SK-N-SH (cell line): ENCODE data around the gene IPO4. TPM values are rescaled to one million over a fixed set of nuclear protein-coding genes. Genes with fewer than 3 reads are reported as not detected.
A peak's percentile ranks its signal among the peaks of the same experiment; 100 is the strongest.

ENCODE experiments used
- CTCF ChIA-PET: fragments of 300-600, 350-600 bp; formaldehyde crosslinking; extraction: SDS; loops from one replicate; lab custom pipeline; 2021; lab: Yijun Ruan, JAX
- POLR2A ChIA-PET: fragments of 350-600 bp; sonication (Branson Sonifier 250); formaldehyde crosslinking; extraction: SDS; loops from one replicate; lab custom pipeline; 2020; ENCODE audit warnings: antibody characterized with exemption, inconsistent platforms; lab: Yijun Ruan, JAX
- DNase-seq: peaks from one replicate; pipeline ENCODE4 v3.0.0; 2012
- H2AFZ ChIP-seq: fragments of 200-600 bp; sonication (generic); 2 replicates; pipeline ENCODE4 v1.8.1; 2016; ENCODE audit warnings: antibody characterized with exemption, mild to moderate bottlenecking, low read depth
- H3F3A ChIP-seq: fragments of 200-600 bp; sonication (generic); replicated peaks from 2 replicates; pipeline ENCODE3; 2016; ENCODE audit warnings: antibody characterized with exemption, mild to moderate bottlenecking; ENCODE audit not compliant: insufficient read depth
- H3K27ac ChIP-seq, 2 experiments: fragments of 200-500 bp in 1 of 2; fragments of 200-600 bp in 1 of 2; sonication (Bioruptor generic) in 1 of 2; sonication (generic), shearing (Covaris generic) in 1 of 2; 2 replicates each; pipeline versions ENCODE4 v1.5.1 to v1.6.1; 2014 to 2016; ENCODE audit warnings: low read depth in 2 of 2, inconsistent platforms in 1 of 2, low read length in 1 of 2, mild to moderate bottlenecking in 1 of 2, mixed read lengths in 1 of 2
- H3K27me3 ChIP-seq: fragments of 200-600 bp; sonication (generic), shearing (Covaris generic); 2 replicates; pipeline ENCODE4 v1.6.1; 2016; ENCODE audit warnings: mixed run types; ENCODE audit not compliant: insufficient read depth
- H3K36me3 ChIP-seq, 2 experiments: fragments of 200-500 bp in 1 of 2; fragments of 200-600 bp in 1 of 2; sonication (Bioruptor generic) in 1 of 2; sonication (generic) in 1 of 2; replicated peaks in 1 of 2; 2 replicates each; pipeline versions ENCODE3 to v1.5.1; 2014 to 2016; ENCODE audit warnings: low read length in 1 of 2, mild to moderate bottlenecking in 1 of 2; ENCODE audit not compliant: insufficient read depth in 2 of 2, control insufficient read depth in 1 of 2
- H3K4me1 ChIP-seq, 2 experiments: fragments of 200-500 bp in 1 of 2; fragments of 200-600 bp in 1 of 2; sonication (Bioruptor generic) in 1 of 2; sonication (generic), shearing (Covaris generic) in 1 of 2; 2 replicates each; pipeline versions ENCODE4 v1.5.1 to v1.6.1; 2014 to 2016; ENCODE audit warnings: low read depth in 1 of 2, low read length in 1 of 2, mixed run types in 1 of 2; ENCODE audit not compliant: insufficient read depth in 2 of 2, control insufficient read depth in 1 of 2
- H3K4me2 ChIP-seq: fragments of 200-600 bp; sonication (generic), shearing (Covaris generic); 2 replicates; pipeline ENCODE4 v1.6.1; 2017; ENCODE audit warnings: mixed run types
- H3K4me3 ChIP-seq, 2 experiments: fragments of 200-500 bp in 1 of 2; fragments of 200-600 bp in 1 of 2; sonication (Bioruptor generic) in 1 of 2; sonication (generic), shearing (Covaris generic) in 1 of 2; 2 replicates each; pipeline versions ENCODE4 v1.5.1 to v1.8.1; 2014 to 2016; ENCODE audit warnings: low read depth in 2 of 2, inconsistent platforms in 1 of 2, low read length in 1 of 2, mild to moderate bottlenecking in 1 of 2, mixed read lengths in 1 of 2, moderate library complexity in 1 of 2
- H3K79me2 ChIP-seq: fragments of 200-600 bp; sonication (generic); 2 replicates; pipeline ENCODE4 v1.8.1; 2017; ENCODE audit warnings: mild to moderate bottlenecking; ENCODE audit not compliant: insufficient read depth
- H3K9ac ChIP-seq: fragments of 200-600 bp; sonication (generic); 2 replicates; pipeline ENCODE4 v1.6.1; 2017; ENCODE audit warnings: mixed run types
- H3K9me2 ChIP-seq: fragments of 200-600 bp; sonication (generic); 2 replicates; pipeline ENCODE4 v1.6.1; 2017; ENCODE audit warnings: mixed run types
- H3K9me3 ChIP-seq: fragments of 200-600 bp; sonication (generic); 2 replicates; pipeline ENCODE4 v1.6.1; 2017; ENCODE audit warnings: mixed run types, mild to moderate bottlenecking, moderate library complexity
- H4K20me1 ChIP-seq: fragments of 200-600 bp; sonication (generic); 2 replicates; pipeline ENCODE4 v1.6.1; 2017; ENCODE audit warnings: mild to moderate bottlenecking, mixed run types; ENCODE audit not compliant: insufficient read depth
- CTCF ChIP-seq: fragments of 200-600 bp; sonication (generic); IDR thresholded peaks from 2 replicates; pipeline ENCODE4 v1.6.1; 2017; ENCODE audit warnings: antibody characterized with exemption, mild to moderate bottlenecking, moderate library complexity
- FOXM1 ChIP-seq: IDR thresholded peaks from 2 replicates; pipeline ENCODE4 v1.4.0; 2012; ENCODE audit warnings: low read depth, mild to moderate bottlenecking
- JUND ChIP-seq: IDR thresholded peaks from 2 replicates; pipeline ENCODE4 v1.4.0; 2012
- NFIC ChIP-seq: IDR thresholded peaks from 2 replicates; pipeline ENCODE4 v1.4.0; 2012; ENCODE audit warnings: borderline replicate concordance
- NRF1 ChIP-seq: IDR thresholded peaks from 2 replicates; pipeline ENCODE4 v1.6.1; 2012; ENCODE audit warnings: low read depth, mild to moderate bottlenecking, low read length
- POLR2AphosphoS5 ChIP-seq: IDR thresholded peaks from 2 replicates; pipeline ENCODE4 v1.6.1; 2012; ENCODE audit warnings: low read depth, low read length
- RAD21 ChIP-seq: IDR thresholded peaks from 2 replicates; pipeline ENCODE4 v1.6.1; 2012; ENCODE audit warnings: mild to moderate bottlenecking, low read length
- REST ChIP-seq: IDR thresholded peaks from 2 replicates; pipeline ENCODE4 v1.6.1; 2012; ENCODE audit warnings: mild to moderate bottlenecking, low read depth, low read length, moderate library complexity
- TAF1 ChIP-seq: IDR thresholded peaks from 2 replicates; pipeline ENCODE4 v1.6.1; 2012; ENCODE audit warnings: low read depth, mild to moderate bottlenecking, low read length, moderate library complexity, borderline replicate concordance
- WGBS: methylation state at CpG from one replicate; pipeline ENCODE4 v1.1.6; 2017; ENCODE audit warnings: low lambda C conversion rate; 5-methylcytosine and 5-hydroxymethylcytosine counted together
- polyA plus RNA-seq, 3 experiments: library from polyadenylated mRNA; depleted of rRNA; stranded (reverse); fragments of >200 nt; gene quantifications; 2 replicates each; pipeline ENCODE4 v1.2.3, GENCODE V29; 2012
- TF ChIP-seq, protein P1 (sequence below): IDR thresholded peaks from 2 replicates; pipeline ENCODE4 v1.4.0; 2012; ENCODE audit warnings: low read depth
- TF ChIP-seq, protein P2 (sequence below): IDR thresholded peaks from 2 replicates; pipeline ENCODE4; 2012

IPO4 gene
- polyA plus RNA-seq, 1 of the 3 experiments (the other 2 are of a cell fraction) = 61.3 TPM

DNA sequence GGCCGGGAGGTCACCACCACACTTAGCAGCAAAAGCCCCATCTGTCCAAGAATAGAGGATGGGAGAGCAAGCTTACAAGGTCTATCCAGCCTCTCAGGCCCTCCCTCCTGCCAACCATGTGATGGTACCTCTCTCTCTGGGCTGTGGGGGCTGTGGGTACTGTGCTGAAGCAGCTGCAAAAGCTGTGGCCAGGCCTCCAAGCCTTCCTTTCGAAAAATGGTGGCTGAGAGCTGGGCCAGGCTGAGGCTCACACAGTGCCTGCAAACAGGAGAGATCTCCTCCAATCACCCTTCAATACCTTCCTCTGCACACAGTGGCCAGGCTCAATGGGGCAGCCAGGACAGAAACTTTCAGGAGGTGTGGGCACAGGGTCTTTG is 1.1 kb downstream of the IPO4 start:
- H3K9me3 ChIP-seq = no peaks in the 10 kb centered on the region
- peak overlapping the region; percentile 88 to 96 for H3K4me3 ChIP-seq
- H3K4me1 ChIP-seq = peaks cover 9 to 21% of the 10 kb centered on the region in 2 experiments
- H2AFZ ChIP-seq = 0 out of 2 replicates have a peak overlapping the region, but pooled peaks have one; percentile 62
- peaks cover 13% of the 10 kb centered on the region for H3F3A ChIP-seq
- H4K20me1 ChIP-seq = no peaks in the 10 kb centered on the region
- peaks cover 29 to 68% of the 10 kb centered on the region in 2 experiments for H3K36me3 ChIP-seq
- no peak overlapping the region; a peak in 1 of 4 replicates for H3K27ac ChIP-seq
- 100% methylated on average over 1 of the region's 2 CpGs for WGBS
- peak overlapping the region; percentile 76; the same call in 1 of the 2 replicates for H3K9ac ChIP-seq
- POLR2A ChIA-PET = interaction anchor here (0.9 to 3.2 kb wide), 4 partner anchors 9 to 120 kb away, joined by 3 to 10 read pairs (median 6); partner anchors contain the start of gene CIDEB
- CTCF ChIA-PET = interaction anchor here (1.3 to 2.6 kb wide), 5 partner anchors 27 to 244 kb away, joined by 4 to 14 read pairs (median 8); partner anchors contain the start of gene IRF9
- no peaks in the 10 kb centered on the region for H3K27me3 ChIP-seq
- H3K4me2 ChIP-seq = peak overlapping the region; percentile 98
- no peak for TF ChIP-seq RAD21
- no peak for TF ChIP-seq FOXM1
- H3K79me2 ChIP-seq = peaks cover 33% of the 10 kb centered on the region
- DNase-seq = no peak
- H3K9me2 ChIP-seq = no peaks in the 10 kb centered on the region

DNA sequence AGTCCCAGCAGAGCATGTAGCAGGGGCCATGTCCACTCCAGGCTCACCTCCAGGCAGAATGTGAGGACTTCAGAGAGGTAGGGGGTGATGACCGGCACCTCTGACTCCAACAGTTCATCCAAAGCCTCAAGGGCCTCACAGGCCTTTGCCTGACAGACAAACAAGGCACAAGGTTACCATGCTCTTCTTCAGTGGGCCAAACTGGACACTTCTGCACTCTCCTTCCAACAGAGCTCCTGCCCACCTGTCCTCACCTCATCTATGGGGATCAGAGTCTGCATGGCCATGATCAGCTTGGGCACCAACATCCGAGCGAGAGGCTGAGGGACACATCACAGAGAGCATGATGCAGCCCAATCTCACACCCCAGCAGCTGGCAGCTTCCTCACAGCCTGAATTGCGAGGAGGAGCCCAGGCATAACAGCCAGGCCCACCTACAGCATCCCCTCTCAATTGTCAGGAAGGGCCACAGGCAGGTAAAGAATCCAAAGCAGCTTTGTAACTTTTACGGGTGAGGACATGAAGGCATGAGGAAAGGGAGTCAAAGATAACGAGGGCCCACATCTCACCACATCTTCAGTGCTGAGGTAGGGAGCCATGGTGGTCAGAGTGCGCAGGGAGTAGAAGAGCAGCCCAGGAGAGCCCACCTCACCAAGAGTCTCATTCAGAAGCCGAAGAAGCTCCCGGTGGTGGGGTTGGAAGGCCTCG is 1.6 kb downstream of the IPO4 start:
- H2AFZ ChIP-seq = no peak overlapping the region
- H3K27me3 ChIP-seq = no peaks in the 10 kb centered on the region
- CTCF ChIA-PET = interaction anchor here (1.4 to 2.6 kb wide), 5 partner anchors 9 to 78 kb away, joined by 3 to 14 read pairs (median 7); partner anchors contain the start of genes IRF9, MDP1 and TM9SF1
- WGBS = 86% methylated on average over 10 of the region's 10 CpGs
- DNase-seq = no peak
- H3K4me2 ChIP-seq = peak overlapping the region; percentile 98; the same call in 1 of the 2 replicates
- TF ChIP-seq, protein P1, sequence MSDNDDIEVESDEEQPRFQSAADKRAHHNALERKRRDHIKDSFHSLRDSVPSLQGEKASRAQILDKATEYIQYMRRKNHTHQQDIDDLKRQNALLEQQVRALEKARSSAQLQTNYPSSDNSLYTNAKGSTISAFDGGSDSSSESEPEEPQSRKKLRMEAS = no peak
- no peak for TF ChIP-seq NRF1
- POLR2A ChIA-PET = interaction anchor here (1.1 to 3.2 kb wide), 2 partner anchors 10 to 13 kb away, joined by 4 to 10 read pairs; no protein-coding TSS in a partner anchor
- H3K79me2 ChIP-seq = peaks cover 27% of the 10 kb centered on the region
- peaks cover 13% of the 10 kb centered on the region for H3F3A ChIP-seq
- H3K9me3 ChIP-seq = no peaks in the 10 kb centered on the region
- H4K20me1 ChIP-seq = no peaks in the 10 kb centered on the region
- no peak overlapping the region; a peak in 1 of 4 replicates for H3K27ac ChIP-seq
- H3K4me3 ChIP-seq = peak overlapping the region in 1 of 2 experiments; percentile 96; a peak in 3 of 4 replicates
- peaks cover 9 to 21% of the 10 kb centered on the region in 2 experiments for H3K4me1 ChIP-seq
- H3K9ac ChIP-seq = no peak overlapping the region
- peaks cover 23 to 69% of the 10 kb centered on the region in 2 experiments for H3K36me3 ChIP-seq
- H3K9me2 ChIP-seq = no peaks in the 10 kb centered on the region

GRCh38 chr14:24185741-24186140 is 2.9 kb downstream of the IPO4 start:
- Histone ChIP-seq H3K27ac (no peak overlapping the region), H3K9me3 (no peaks in the 10 kb centered on the region), H3K4me3 (no peak overlapping the region), H3K9me2 (no peaks in the 10 kb centered on the region), H3K9ac (no peak overlapping the region), H3K27me3 (no peaks in the 10 kb centered on the region), H3F3A (peaks cover 15% of the 10 kb centered on the region), H4K20me1 (no peaks in the 10 kb centered on the region), H3K79me2 (peaks cover 19% of the 10 kb centered on the region), H3K4me2 (no peak overlapping the region), H3K36me3 (peaks cover 21 to 77% of the 10 kb centered on the region in 2 experiments), H3K4me1 (peaks cover 9 to 21% of the 10 kb centered on the region in 2 experiments), H2AFZ (no peak overlapping the region)
- 96% methylated on average over 7 of the region's 11 CpGs for WGBS
- DNase-seq = no peak
- ChIA-PET POLR2A (interaction anchor here (1.4 kb wide), 1 partner anchor 14 kb away, joined by 4 read pairs; the partner anchor contains the start of gene REC8), CTCF (interaction anchor here (0.7 to 3.8 kb wide), 7 partner anchors 10 to 77 kb away, joined by 3 to 16 read pairs (median 4); partner anchors contain the start of genes IRF9, MDP1 and TM9SF1)
- no peak for TF ChIP-seq TAF1
- TF ChIP-seq POLR2AphosphoS5 = no peak
- no peak for TF ChIP-seq NFIC
- TF ChIP-seq, protein P2, sequence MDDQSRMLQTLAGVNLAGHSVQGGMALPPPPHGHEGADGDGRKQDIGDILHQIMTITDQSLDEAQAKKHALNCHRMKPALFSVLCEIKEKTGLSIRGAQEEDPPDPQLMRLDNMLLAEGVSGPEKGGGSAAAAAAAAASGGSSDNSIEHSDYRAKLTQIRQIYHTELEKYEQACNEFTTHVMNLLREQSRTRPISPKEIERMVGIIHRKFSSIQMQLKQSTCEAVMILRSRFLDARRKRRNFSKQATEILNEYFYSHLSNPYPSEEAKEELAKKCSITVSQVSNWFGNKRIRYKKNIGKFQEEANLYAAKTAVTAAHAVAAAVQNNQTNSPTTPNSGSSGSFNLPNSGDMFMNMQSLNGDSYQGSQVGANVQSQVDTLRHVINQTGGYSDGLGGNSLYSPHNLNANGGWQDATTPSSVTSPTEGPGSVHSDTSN = no peak
- TF ChIP-seq REST = no peak
- TF ChIP-seq JUND = no peak
- TF ChIP-seq CTCF = no peak
